ENCODE results near the gene COX19.

The COX19 gene

GRCh38 chr7:972110-972509 is 3.2 kb downstream of the COX19 start:
- Histone ChIP-seq H3K27me3 (ENCODE audit: low read depth, low read length) (no peaks in the 10 kb centered on the region), H3K27ac (ENCODE audit: low read length) (no peak overlapping the region), H3K4me1 (ENCODE audit: control insufficient read depth in 1 of 2, insufficient read depth in 2 of 2, low read length in 2 of 2) (peaks cover 0 to 27% of the 10 kb centered on the region in 2 donors), H3K4me3 (ENCODE audit: low read depth in 1 of 2, low read length in 2 of 2) (no peak overlapping the region), H3K36me3 (ENCODE audit: control insufficient read depth in 1 of 2, insufficient read depth in 2 of 2, low read length in 2 of 2) (peaks cover 39 to 49% of the 10 kb centered on the region in 2 donors), H3K9me3 (ENCODE audit: control insufficient read depth in 1 of 2, low read length in 2 of 2) (no peaks in the 10 kb centered on the region)

DNA sequence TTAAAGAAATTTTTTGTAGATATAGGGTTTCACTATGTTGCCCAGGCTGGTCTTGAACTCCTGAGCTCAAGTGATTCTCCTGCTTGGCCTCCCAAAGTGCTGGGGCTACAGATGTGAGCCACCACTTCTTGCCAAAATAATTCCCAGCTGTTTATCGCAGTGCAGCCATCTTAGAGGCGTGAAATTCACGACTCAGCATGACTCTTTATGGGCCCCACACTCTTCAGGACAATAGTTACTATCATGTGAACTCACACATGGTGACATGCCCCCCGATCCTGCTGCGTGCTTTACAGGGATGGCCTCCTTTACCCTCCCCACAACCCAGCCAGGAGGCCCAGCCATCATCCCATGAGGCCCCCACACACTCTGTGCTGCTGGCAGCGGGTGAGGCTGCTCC is 4.6 kb downstream of the COX19 start:
- Histone ChIP-seq H3K4me3 (ENCODE audit: low read depth in 1 of 2, low read length in 2 of 2) (no peak overlapping the region), H3K27ac (ENCODE audit: low read length) (no peak overlapping the region), H3K36me3 (ENCODE audit: control insufficient read depth in 1 of 2, insufficient read depth in 2 of 2, low read length in 2 of 2) (peaks cover 44 to 50% of the 10 kb centered on the region in 2 donors), H3K9me3 (ENCODE audit: control insufficient read depth in 1 of 2, low read length in 2 of 2) (no peaks in the 10 kb centered on the region), H3K27me3 (ENCODE audit: low read depth, low read length) (no peaks in the 10 kb centered on the region), H3K4me1 (ENCODE audit: control insufficient read depth in 1 of 2, insufficient read depth in 2 of 2, low read length in 2 of 2) (peaks cover 0 to 25% of the 10 kb centered on the region in 2 donors)

DNA sequence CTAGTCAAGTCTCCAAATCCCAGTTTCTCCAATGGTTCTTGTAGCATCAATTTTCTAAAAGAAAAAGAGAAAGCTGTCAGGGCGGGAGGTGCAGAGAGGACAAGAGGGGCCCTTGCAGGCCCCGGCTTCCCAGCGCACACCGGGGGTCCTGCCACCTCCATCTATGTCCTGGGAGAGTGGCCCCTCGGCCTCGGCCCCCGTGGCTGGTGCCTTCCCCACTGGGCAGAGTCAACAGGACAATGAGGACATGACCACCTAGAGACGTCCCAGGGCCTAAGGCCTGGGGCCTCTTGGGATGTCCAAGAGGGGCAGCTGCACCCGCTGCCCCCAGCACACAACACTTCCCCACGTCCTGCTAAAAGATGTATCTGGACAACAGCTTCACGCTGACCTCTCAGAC is 5.9 kb downstream of the COX19 start:
- Histone ChIP-seq H3K9me3 (ENCODE audit: control insufficient read depth in 1 of 2, low read length in 2 of 2) (no peaks in the 10 kb centered on the region), H3K27ac (ENCODE audit: low read length) (no peak overlapping the region), H3K27me3 (ENCODE audit: low read depth, low read length) (no peaks in the 10 kb centered on the region), H3K4me1 (ENCODE audit: control insufficient read depth in 1 of 2, insufficient read depth in 2 of 2, low read length in 2 of 2) (peaks cover 9 to 31% of the 10 kb centered on the region in 2 donors), H3K4me3 (ENCODE audit: low read depth in 1 of 2, low read length in 2 of 2) (no peak overlapping the region), H3K36me3 (ENCODE audit: control insufficient read depth in 1 of 2, insufficient read depth in 2 of 2, low read length in 2 of 2) (peaks cover 44 to 47% of the 10 kb centered on the region in 2 donors)

- Histone ChIP-seq H3K4me1 (ENCODE audit: control insufficient read depth in 1 of 2, insufficient read depth in 2 of 2, low read length in 2 of 2) (peaks cover 9 to 32% of the 10 kb centered on the region in 2 donors), H3K36me3 (ENCODE audit: control insufficient read depth in 1 of 2, insufficient read depth in 2 of 2, low read length in 2 of 2) (peaks cover 44 to 47% of the 10 kb centered on the region in 2 donors), H3K27ac (ENCODE audit: low read length) (no peak overlapping the region)
Observed at GRCh38 chr7:968205-969105, 6.9 kb downstream of the COX19 start.

DNA sequence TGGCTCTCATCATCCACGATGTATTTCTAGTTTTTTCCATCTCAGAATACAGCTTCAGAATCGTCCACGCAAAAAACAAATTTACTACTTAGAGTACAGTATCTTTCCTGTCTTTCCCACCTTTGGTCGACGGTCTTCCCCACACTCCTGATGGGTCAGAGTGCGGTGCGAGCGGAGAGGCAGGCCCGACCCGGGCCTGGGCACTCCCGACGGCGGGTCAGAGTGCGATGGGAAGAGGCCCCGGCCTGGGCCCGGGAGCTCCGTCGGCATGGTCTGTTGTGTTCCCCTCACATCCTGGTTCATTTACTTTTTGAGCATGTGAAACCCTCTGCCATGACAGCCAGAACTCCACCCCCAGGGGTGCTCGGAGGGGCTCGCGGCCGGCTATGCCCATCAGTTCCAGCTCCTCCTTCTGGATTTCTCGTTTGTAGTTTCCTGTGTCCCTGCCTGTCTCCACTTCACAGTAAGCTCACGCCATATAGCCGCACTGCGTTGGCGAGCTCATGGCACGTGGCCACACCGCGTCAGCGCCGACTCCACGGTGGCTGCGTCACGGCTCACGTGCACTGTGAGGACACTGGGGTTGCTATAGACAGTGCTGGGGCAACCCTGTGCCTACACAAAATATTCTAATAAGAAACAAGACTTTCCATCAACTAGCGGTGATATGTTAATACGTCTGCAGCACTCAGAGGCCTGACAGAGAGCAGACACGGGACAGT is 7.8 kb downstream of the COX19 start:
- no peak overlapping the region for H3K4me3 ChIP-seq (ENCODE audit: low read depth in 1 of 2, low read length in 2 of 2)
- no peak overlapping the region for H3K27ac ChIP-seq (ENCODE audit: low read length)
- no peaks in the 10 kb centered on the region for H3K27me3 ChIP-seq (ENCODE audit: low read depth, low read length)
- H3K4me1 ChIP-seq (ENCODE audit: control insufficient read depth in 1 of 2, insufficient read depth in 2 of 2, low read length in 2 of 2), result peaks cover 9 to 32% of the 10 kb centered on the region in 2 donors
- H3K36me3 ChIP-seq (ENCODE audit: control insufficient read depth in 1 of 2, insufficient read depth in 2 of 2, low read length in 2 of 2), result peaks cover 39 to 42% of the 10 kb centered on the region in 2 donors
- H3K9me3 ChIP-seq (ENCODE audit: control insufficient read depth in 1 of 2, low read length in 2 of 2), result no peaks in the 10 kb centered on the region

More at GRCh38 chr7:968205-969105, 6.9 kb downstream of the COX19 start:
- Histone ChIP-seq H3K27me3 (ENCODE audit: low read depth, low read length) (no peaks in the 10 kb centered on the region), H3K9me3 (ENCODE audit: control insufficient read depth in 1 of 2, low read length in 2 of 2) (no peaks in the 10 kb centered on the region), H3K4me3 (ENCODE audit: low read depth in 1 of 2, low read length in 2 of 2) (no peak overlapping the region)

DNA sequence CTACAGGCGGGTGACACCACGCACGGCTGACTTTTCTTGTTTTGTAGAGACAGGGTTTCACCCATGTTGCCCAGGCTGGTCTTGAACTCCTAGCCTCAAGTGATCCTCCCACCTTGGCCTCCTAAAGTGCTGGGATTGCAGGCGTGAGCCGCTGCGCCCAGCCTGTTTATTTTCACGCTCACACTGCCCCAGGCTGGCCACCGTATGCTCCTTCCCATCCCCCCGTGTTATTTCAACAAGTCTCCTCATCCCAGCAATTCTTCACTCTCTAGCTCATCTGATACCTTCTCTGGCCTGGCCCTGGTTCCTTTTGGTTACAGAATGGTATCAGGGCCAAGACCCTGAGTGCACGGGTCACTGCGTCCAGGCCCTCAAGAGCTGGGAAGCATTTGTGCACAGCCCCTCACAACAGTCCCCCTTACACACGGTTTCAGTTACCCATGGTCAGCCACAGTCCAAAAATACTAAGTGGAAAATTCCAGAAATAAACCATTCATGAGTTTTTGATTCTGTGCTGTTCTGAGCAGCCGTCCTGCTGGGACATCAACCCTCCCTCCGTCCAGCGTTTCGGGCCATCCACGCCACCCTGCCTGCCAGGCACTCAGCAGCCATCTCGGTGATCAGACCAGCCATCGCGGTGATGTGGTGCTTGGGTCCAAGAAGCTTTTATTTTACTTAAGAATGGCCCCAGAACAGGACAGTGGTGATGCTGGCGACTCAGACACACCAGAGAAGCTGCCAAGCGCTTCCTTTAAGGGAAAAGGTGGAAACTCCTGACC is 8.9 kb downstream of the COX19 start:
- Histone ChIP-seq H3K27ac (ENCODE audit: low read length) (no peak overlapping the region), H3K4me1 (ENCODE audit: control insufficient read depth in 1 of 2, insufficient read depth in 2 of 2, low read length in 2 of 2) (peaks cover 9 to 37% of the 10 kb centered on the region in 2 donors), H3K36me3 (ENCODE audit: control insufficient read depth in 1 of 2, insufficient read depth in 2 of 2, low read length in 2 of 2) (peaks cover 31 to 33% of the 10 kb centered on the region in 2 donors), H3K4me3 (ENCODE audit: low read depth in 1 of 2, low read length in 2 of 2) (no peak overlapping the region), H3K9me3 (ENCODE audit: control insufficient read depth in 1 of 2, low read length in 2 of 2) (no peaks in the 10 kb centered on the region), H3K27me3 (ENCODE audit: low read depth, low read length) (no peaks in the 10 kb centered on the region)

- H3K4me1 ChIP-seq (ENCODE audit: control insufficient read depth in 1 of 2, insufficient read depth in 2 of 2, low read length in 2 of 2), result peaks cover 9 to 37% of the 10 kb centered on the region in 2 donors
- no peak overlapping the region for H3K4me3 ChIP-seq (ENCODE audit: low read depth in 1 of 2, low read length in 2 of 2)
- H3K27ac ChIP-seq (ENCODE audit: low read length), result peak overlapping the region; percentile 31
Observed at GRCh38 chr7:964401-965231, 10.7 kb downstream of the COX19 start.

DNA sequence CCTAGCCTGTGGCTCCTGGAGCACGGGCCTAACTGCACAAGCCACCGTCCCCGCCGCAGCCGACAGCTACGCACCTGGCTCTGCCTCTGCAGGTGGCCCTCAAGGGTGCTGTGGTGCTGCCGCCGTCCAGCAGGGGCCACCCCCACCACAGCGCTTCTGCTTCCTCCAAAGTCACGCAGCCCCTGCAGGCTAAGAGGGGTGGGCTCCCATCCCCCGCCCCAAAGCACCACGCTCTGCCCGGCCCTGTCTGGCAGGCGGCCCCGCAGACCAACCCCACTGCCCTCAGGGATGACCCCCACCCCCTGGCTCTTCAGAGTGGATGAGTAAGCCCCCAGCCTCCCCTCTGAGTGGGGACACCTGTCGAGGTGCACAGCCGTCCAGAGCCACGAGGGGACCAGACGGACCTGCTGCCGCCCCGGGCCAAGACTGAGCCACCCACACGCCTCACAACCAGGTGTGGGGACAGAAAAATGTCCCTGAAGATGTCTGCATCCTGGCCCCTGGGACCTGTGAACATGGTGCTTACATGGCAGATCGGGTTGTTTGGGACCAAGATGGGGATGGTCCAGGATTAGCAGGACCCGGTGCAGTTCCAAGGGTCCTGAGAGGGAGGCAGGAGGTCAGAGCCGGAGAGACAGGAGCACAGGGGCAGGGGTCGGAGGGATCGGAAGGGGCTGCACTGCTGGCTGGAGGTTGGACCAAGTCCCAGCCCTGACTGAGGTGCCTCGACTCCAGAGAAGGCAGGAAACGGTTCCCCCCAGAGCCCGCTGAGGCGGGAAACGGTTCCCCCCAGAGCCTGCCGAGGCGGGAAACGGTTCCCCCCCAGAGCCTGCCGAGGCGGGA is 11.9 kb downstream of the COX19 start:
- Histone ChIP-seq H3K9me3 (ENCODE audit: control insufficient read depth in 1 of 2, low read length in 2 of 2) (no peaks in the 10 kb centered on the region), H3K27ac (ENCODE audit: low read length) (no peak overlapping the region), H3K36me3 (ENCODE audit: control insufficient read depth in 1 of 2, insufficient read depth in 2 of 2, low read length in 2 of 2) (peaks cover 15 to 19% of the 10 kb centered on the region in 2 donors), H3K27me3 (ENCODE audit: low read depth, low read length) (no peaks in the 10 kb centered on the region), H3K4me1 (ENCODE audit: control insufficient read depth in 1 of 2, insufficient read depth in 2 of 2, low read length in 2 of 2) (peaks cover 9 to 37% of the 10 kb centered on the region in 2 donors), H3K4me3 (ENCODE audit: low read depth in 1 of 2, low read length in 2 of 2) (no peak overlapping the region)

More at GRCh38 chr7:964401-965231, 10.7 kb downstream of the COX19 start:
- Histone ChIP-seq H3K36me3 (ENCODE audit: control insufficient read depth in 1 of 2, insufficient read depth in 2 of 2, low read length in 2 of 2) (peaks cover 25 to 26% of the 10 kb centered on the region in 2 donors), H3K9me3 (ENCODE audit: control insufficient read depth in 1 of 2, low read length in 2 of 2) (no peaks in the 10 kb centered on the region), H3K27me3 (ENCODE audit: low read depth, low read length) (no peaks in the 10 kb centered on the region)

- no peak overlapping the region for H3K27ac ChIP-seq (ENCODE audit: low read length)
- no peak overlapping the region for H3K4me3 ChIP-seq (ENCODE audit: low read depth in 1 of 2, low read length in 2 of 2)
- H3K27me3 ChIP-seq (ENCODE audit: low read depth, low read length), result no peaks in the 10 kb centered on the region
- H3K9me3 ChIP-seq (ENCODE audit: control insufficient read depth in 1 of 2, low read length in 2 of 2), result no peaks in the 10 kb centered on the region
- peaks cover 9 to 37% of the 10 kb centered on the region in 2 donors for H3K4me1 ChIP-seq (ENCODE audit: control insufficient read depth in 1 of 2, insufficient read depth in 2 of 2, low read length in 2 of 2)
- peaks cover 5 to 10% of the 10 kb centered on the region in 2 donors for H3K36me3 ChIP-seq (ENCODE audit: control insufficient read depth in 1 of 2, insufficient read depth in 2 of 2, low read length in 2 of 2)
Observed at GRCh38 chr7:962401-963081, 12.8 kb downstream of the COX19 start.
